OCI-LY7 (cell line): ENCODE data around the gene ARID5B. TPM values are rescaled to one million over a fixed set of nuclear protein-coding genes. Genes with fewer than 3 reads are reported as not detected.

Experiments
- BruUV-seq: library from RNA; stranded (reverse); fragments of 400-500 nt; replicated peaks from 2 replicates; lab custom pipeline; 2021; lab: Mats Ljungman, UMichigan
- CTCF ChIA-PET: fragments of 300-600 bp; sonication (Branson Sonifier 250); formaldehyde crosslinking; loops from one replicate; lab custom pipeline; 2022; ENCODE audit warnings: antibody characterized with exemption; ENCODE audit not compliant: unreplicated experiment; lab: Charles Lee
- POLR2A ChIA-PET: fragments of 300-600 bp; sonication (Branson Sonifier 250); formaldehyde crosslinking; loops from one replicate; lab custom pipeline; 2022; ENCODE audit warnings: antibody characterized with exemption; lab: Charles Lee
- DNase-seq: peaks from one replicate; pipeline ENCODE4 v3.0.0-alpha.2; 2015; ENCODE audit warnings: low spot score
- H2AFZ ChIP-seq: fragments of 200-600 bp; sonication (generic), shearing (Covaris generic); 2 replicates; pipeline ENCODE4 v1.6.1; 2014; ENCODE audit warnings: mild to moderate bottlenecking, antibody characterized with exemption, low read length, moderate library complexity
- H3K27ac ChIP-seq: fragments of 200-600 bp; sonication (generic); 2 replicates; pipeline ENCODE4 v1.5.1; 2014; ENCODE audit warnings: mixed run types, low read depth, mild to moderate bottlenecking, moderate library complexity, low read length, inconsistent platforms; ENCODE audit not compliant: poor library complexity, severe bottlenecking
- H3K36me3 ChIP-seq: fragments of 200-600 bp; sonication (generic); 2 replicates; pipeline ENCODE4 v1.6.1; 2014; ENCODE audit warnings: mild to moderate bottlenecking, antibody characterized with exemption, low read length, moderate library complexity, mixed read lengths; ENCODE audit not compliant: insufficient read depth
- H3K4me1 ChIP-seq: fragments of 200-600 bp; sonication (generic); 2 replicates; pipeline ENCODE4 v1.5.1; 2014; ENCODE audit warnings: mild to moderate bottlenecking, low read length; ENCODE audit not compliant: insufficient read depth, poor library complexity, severe bottlenecking
- H3K4me2 ChIP-seq: fragments of 200-600 bp; sonication (generic); 2 replicates; pipeline ENCODE4 v1.6.1; 2014; ENCODE audit warnings: mild to moderate bottlenecking, low read length
- H3K4me3 ChIP-seq: fragments of 200-600 bp; sonication (generic); 2 replicates; pipeline ENCODE4 v1.5.1; 2014; ENCODE audit warnings: mild to moderate bottlenecking, low read depth, low read length; ENCODE audit not compliant: poor library complexity, severe bottlenecking
- H3K79me2 ChIP-seq: fragments of 200-600 bp; sonication (generic); 2 replicates; pipeline ENCODE4 v1.6.1; 2016; ENCODE audit warnings: low read depth, mild to moderate bottlenecking, low read length, moderate library complexity, mixed read lengths; ENCODE audit not compliant: insufficient read depth
- H3K9me2 ChIP-seq: fragments of 200-600 bp; sonication (generic); 2 replicates; pipeline ENCODE4 v1.6.1; 2016; ENCODE audit warnings: mild to moderate bottlenecking, low read length, mixed read lengths; ENCODE audit not compliant: insufficient read depth
- H3K9me3 ChIP-seq: fragments of 200-600 bp; sonication (generic); 2 replicates; pipeline ENCODE4 v1.6.1; 2014; ENCODE audit warnings: mild to moderate bottlenecking, mixed run types, low read length, mixed read lengths
- H4K20me1 ChIP-seq: fragments of 200-600 bp; sonication (generic); 2 replicates; pipeline ENCODE4 v1.6.1; 2014; ENCODE audit warnings: mild to moderate bottlenecking, antibody characterized with exemption, low read length, moderate library complexity, mixed read lengths; ENCODE audit not compliant: insufficient read depth
- CTCF ChIP-seq: fragments of 200-600 bp; sonication (generic); conservative IDR thresholded peaks from 2 replicates; pipeline ENCODE4 v1.5.1; 2014; ENCODE audit warnings: mild to moderate bottlenecking, antibody characterized with exemption, low read length, moderate library complexity, mixed read lengths
- EZH2phosphoT487 ChIP-seq: fragments of 200-600 bp; sonication (generic); IDR thresholded peaks from 2 replicates; pipeline ENCODE4 v1.6.1; 2018; ENCODE audit warnings: low read depth, borderline replicate concordance, mild to moderate bottlenecking, mixed run types, antibody characterized with exemption, low read length, moderate library complexity, mixed read lengths
- intact Hi-C: fragments of 100-400 bp; cut with micrococcal nuclease; formaldehyde crosslinking; loops from one replicate; pipeline ENCODE4 v1.10.0; 2022; ENCODE audit not compliant: unreplicated experiment
- total RNA-seq, 2 experiments: library from RNA; depleted of rRNA in 1 of 2; stranded (reverse); fragments of >200 nt in 1 of 2; shearing (Covaris generic) in 1 of 2; gene quantifications; 2 replicates each; pipeline ENCODE4 v1.2.3, GENCODE V29; 2014 to 2022

The ARID5B gene
- total RNA-seq, 2 experiments from 2014 or later = 38.0 to 56.7 TPM

GRCh38 chr10:62115321-62115720 lies 213.8 kb downstream of the ARID5B start:
- Histone ChIP-seq H4K20me1 (no peaks in the 10 kb centered on the region), H3K36me3 (no peaks in the 10 kb centered on the region), H3K4me2 (no peak overlapping the region), H3K4me3 (no peak overlapping the region), H2AFZ (no peak overlapping the region), H3K9me2 (no peaks in the 10 kb centered on the region), H3K4me1 (peaks cover 14% of the 10 kb centered on the region), H3K27ac (no peak overlapping the region), H3K79me2 (no peaks in the 10 kb centered on the region), H3K9me3 (no peaks in the 10 kb centered on the region)
- DNase-seq = no peak
- ChIA-PET CTCF (no interaction called here), POLR2A (interaction anchor here (0.7 to 1.3 kb wide), 6 partner anchors 13 to 55 kb away, joined by 3 to 6 read pairs (median 3); no protein-coding TSS in a partner anchor)
- intact Hi-C loops = no loop called here
- BruUV-seq = no TSS peak
- TF ChIP-seq EZH2phosphoT487 (no peak), CTCF (no peak)

DNA sequence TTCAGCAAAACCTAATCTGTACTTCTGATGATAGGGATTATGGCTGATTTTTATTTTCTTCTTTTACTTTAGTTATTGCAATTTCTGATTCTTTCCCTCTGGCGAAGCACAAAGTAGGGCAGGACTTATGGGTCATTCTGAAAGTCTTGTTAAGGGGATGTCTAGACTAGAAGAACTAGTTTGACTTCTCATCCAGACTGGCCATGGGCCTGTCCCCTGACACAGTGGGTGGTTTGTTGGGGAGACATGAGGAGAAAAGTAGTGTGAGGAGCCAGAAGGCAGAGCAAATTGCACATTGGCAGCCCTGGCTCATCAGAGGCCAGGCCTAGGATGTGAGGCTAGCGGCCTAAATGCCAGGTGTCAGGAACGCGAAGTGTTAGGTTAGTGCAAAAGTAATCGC lies 214.3 kb downstream of the ARID5B start:
- Histone ChIP-seq H4K20me1 (no peaks in the 10 kb centered on the region), H3K4me1 (peaks cover 9% of the 10 kb centered on the region), H3K4me2 (no peak overlapping the region), H3K4me3 (no peak overlapping the region), H3K9me2 (no peaks in the 10 kb centered on the region), H3K27ac (no peak overlapping the region), H2AFZ (no peak overlapping the region), H3K79me2 (no peaks in the 10 kb centered on the region), H3K9me3 (no peaks in the 10 kb centered on the region), H3K36me3 (no peaks in the 10 kb centered on the region)
- TF ChIP-seq CTCF = no peak
- TF ChIP-seq EZH2phosphoT487 = no peak
- no TSS peak for BruUV-seq
- ChIA-PET POLR2A (interaction anchor here (0.7 to 1.3 kb wide), 5 partner anchors 13 to 55 kb away, joined by 3 read pairs; no protein-coding TSS in a partner anchor), CTCF (no interaction called here)
- intact Hi-C loops = no loop called here
- no peak for DNase-seq

DNA sequence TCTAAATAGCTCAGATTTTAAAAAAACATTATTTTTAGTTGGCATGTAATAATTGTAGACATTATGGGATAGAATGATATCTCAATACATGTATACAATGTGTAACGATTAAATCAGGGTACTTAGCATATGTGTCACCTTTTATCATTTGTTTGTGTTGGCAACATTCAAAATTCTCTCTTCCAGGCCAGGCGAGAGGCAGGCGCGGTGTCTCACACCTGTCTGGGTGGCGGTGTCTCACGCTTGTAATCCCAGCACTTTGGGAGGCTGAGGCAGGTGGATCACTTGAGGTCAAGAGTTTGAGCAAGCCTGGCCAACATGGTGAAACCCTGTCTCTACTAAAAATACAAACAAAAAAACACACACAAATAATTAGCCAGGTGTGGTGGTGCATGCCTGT lies 215.4 kb downstream of the ARID5B start:
- Histone ChIP-seq H3K4me2 (no peak overlapping the region), H3K36me3 (no peaks in the 10 kb centered on the region), H4K20me1 (no peaks in the 10 kb centered on the region), H3K9me3 (0 out of 2 replicates have a peak, but pooled peaks cover 7% of the 10 kb centered on the region), H2AFZ (no peak overlapping the region), H3K4me1 (no peaks in the 10 kb centered on the region), H3K9me2 (no peaks in the 10 kb centered on the region), H3K4me3 (no peak overlapping the region), H3K27ac (no peak overlapping the region), H3K79me2 (no peaks in the 10 kb centered on the region)
- BruUV-seq = no TSS peak
- DNase-seq = no peak
- TF ChIP-seq EZH2phosphoT487 (no peak), CTCF (no peak)
- ChIA-PET POLR2A (interaction anchor here (0.6 to 1.1 kb wide), 3 partner anchors 37 to 143 kb away, joined by 3 to 4 read pairs (median 4); no protein-coding TSS in a partner anchor), CTCF (no interaction called here)
- intact Hi-C loops = no loop called here
